ENCODE measurements around the gene PBXIP1. TPM values are rescaled to one million over a fixed set of nuclear protein-coding genes. Genes with fewer than 3 reads are reported as not detected.

PBXIP1 gene
- total RNA-seq, 4 donors from 2014 or later = 11.1 to 51.1 (median 29.3) TPM

DNA sequence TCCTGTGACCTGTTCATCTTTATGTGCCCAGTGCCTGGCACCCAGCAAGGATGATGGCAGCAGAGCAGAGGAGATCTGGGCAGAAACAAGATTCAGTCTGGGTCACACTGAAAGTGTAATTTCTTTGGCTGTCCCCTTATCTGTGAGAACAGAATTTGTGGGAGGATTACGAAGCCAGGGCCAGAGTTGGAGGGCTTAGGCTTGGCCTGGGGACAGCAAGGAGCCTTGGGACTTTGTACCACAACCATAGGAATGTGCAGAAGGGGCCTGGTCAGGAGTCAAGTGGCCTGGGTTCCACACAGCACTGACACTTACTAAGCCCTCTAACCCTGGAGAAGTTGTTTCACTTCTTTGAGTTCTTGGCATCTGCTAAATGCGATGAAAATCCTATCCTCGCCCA is 32.2 kb downstream of the PBXIP1 start:
- H3K36me3 ChIP-seq = peaks cover 19 to 100% (median 29%) of the 10 kb centered on the region in 3 donors
- no peaks in the 10 kb centered on the region for H3K4me1 ChIP-seq
- TF ChIP-seq, protein P1, sequence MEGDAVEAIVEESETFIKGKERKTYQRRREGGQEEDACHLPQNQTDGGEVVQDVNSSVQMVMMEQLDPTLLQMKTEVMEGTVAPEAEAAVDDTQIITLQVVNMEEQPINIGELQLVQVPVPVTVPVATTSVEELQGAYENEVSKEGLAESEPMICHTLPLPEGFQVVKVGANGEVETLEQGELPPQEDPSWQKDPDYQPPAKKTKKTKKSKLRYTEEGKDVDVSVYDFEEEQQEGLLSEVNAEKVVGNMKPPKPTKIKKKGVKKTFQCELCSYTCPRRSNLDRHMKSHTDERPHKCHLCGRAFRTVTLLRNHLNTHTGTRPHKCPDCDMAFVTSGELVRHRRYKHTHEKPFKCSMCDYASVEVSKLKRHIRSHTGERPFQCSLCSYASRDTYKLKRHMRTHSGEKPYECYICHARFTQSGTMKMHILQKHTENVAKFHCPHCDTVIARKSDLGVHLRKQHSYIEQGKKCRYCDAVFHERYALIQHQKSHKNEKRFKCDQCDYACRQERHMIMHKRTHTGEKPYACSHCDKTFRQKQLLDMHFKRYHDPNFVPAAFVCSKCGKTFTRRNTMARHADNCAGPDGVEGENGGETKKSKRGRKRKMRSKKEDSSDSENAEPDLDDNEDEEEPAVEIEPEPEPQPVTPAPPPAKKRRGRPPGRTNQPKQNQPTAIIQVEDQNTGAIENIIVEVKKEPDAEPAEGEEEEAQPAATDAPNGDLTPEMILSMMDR (IDR thresholded peaks at IDR 0.05) = no peak
- TF ChIP-seq POLR2A (IDR thresholded peaks at IDR 0.05) = no peak
- no peak for DNase-seq
- no peak overlapping the region for H3K27ac ChIP-seq
- intact Hi-C loops (cut with DNase I) = no loop called here
- H3K27me3 ChIP-seq = no peaks in the 10 kb centered on the region
- H3K9me3 ChIP-seq = no peaks in the 10 kb centered on the region
- WGBS, 2 donors = 77 to 100% methylated on average over 2 to 3 of the region's 3 CpGs
- no peak overlapping the region for H3K4me3 ChIP-seq

DNA sequence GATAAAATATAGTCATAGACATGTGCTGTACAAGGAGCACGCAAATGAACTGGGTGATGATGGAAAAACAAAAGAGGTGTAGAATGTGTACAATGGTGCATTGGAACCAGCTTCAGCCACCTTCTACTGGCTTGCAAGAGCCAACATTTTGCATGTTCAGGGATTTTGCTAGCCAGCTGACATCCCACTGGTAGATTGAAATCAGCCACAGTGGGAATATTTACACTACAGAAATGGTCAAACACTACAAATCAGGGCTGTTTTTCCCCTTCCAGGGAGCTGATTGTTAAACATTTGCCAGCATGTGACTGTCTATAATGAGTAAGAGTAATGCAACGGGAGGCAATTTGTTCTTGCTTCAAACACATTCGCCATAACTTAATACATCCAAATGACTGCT is 42.6 kb downstream of the PBXIP1 start:
- Histone ChIP-seq H3K27me3 (no peaks in the 10 kb centered on the region), H3K9me3 (no peaks in the 10 kb centered on the region), H3K4me1 (peaks cover 4 to 40% (median 16%) of the 10 kb centered on the region in 3 donors), H3K36me3 (no peaks in the 10 kb centered on the region), H3K4me3 (no peak overlapping the region), H3K27ac (no peak overlapping the region)
- intact Hi-C loops (cut with DNase I) = no loop called here
- TF ChIP-seq, protein P1 (IDR thresholded peaks at IDR 0.05) = no peak
- TF ChIP-seq POLR2A (IDR thresholded peaks at IDR 0.05) = no peak
- DNase-seq = no peak
- 91 to 96% methylated on average over 3 of the region's 3 CpGs for WGBS, 2 donors

DNA sequence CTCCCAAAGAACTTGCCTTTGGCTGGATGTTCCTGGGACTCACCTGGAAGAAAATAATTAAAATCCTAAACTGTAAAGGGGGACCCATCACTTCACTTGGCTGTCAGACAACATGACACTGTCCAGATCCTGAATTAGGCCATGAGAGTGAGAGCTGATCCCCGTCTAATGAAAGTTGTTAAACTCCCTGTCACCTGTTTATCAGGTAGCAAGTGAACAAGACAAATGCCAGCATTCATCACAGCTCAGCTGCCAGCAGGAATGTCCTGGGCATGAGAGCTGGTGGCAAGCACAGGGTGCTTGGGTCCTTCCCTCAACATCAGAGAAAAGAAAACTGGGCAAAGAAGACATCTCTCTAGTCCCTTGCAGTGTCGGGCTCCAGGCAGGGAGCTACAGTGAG is 43.1 kb downstream of the PBXIP1 start:
- intact Hi-C loops (cut with DNase I) = no loop called here
- WGBS, 2 donors = 64 to 79% methylated on average over 2 of the region's 2 CpGs
- DNase-seq = no peak

DNA sequence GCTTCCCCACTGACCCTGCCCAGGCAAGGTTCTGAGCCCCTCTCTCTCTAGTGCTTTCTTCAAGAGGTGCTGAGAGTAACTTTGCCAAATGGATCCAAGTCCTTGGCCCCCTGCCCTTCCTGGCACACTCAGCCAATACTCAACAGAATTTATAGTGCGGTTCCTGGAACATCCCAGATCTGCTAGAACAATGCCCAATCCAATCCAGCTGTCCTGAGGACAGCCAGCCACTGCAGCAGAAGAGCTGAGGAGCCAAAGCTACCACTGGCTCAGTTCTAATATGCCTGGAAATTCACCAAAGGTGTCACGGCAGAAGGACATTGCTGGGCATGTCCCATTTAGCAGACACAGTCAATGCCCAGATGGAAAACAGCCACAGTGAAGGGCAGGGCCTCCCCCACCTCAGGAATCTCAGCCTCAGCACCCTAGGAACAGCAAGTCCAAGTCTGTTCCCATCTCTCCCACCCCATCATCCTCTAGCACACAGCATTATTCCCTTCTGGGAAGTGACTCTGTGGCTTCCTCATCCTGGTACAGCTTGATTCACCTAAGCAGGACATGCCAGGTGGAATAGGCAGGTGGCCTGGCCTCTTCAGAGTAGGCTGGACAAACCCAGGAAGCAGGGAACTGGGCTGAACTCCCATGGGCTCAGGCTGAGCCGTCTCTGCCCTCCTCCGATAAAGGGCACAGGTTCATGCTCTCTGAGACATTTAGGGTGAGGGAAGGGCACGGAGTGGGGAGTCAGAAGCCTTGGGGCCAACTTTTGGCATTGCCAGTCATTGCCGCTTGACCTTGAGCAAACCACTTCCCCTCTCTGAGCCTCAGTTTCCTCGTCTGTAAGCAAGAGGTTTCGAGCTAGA is 44.0 kb downstream of the PBXIP1 start:
- H3K36me3 ChIP-seq = no peaks in the 10 kb centered on the region
- WGBS, 2 donors = 71 to 79% methylated on average over 3 to 6 of the region's 8 CpGs
- H3K9me3 ChIP-seq = no peaks in the 10 kb centered on the region
- TF ChIP-seq, protein P1 (IDR thresholded peaks at IDR 0.05) = no peak
- TF ChIP-seq POLR2A (IDR thresholded peaks at IDR 0.05) = no peak
- intact Hi-C loops (cut with DNase I) = no loop called here
- no peak overlapping the region for H3K4me3 ChIP-seq
- no peaks in the 10 kb centered on the region for H3K27me3 ChIP-seq
- no peak for DNase-seq
- peak overlapping the region in 3 of 4 donors; percentile 54 to 79 (median 54) for H3K27ac ChIP-seq
- H3K4me1 ChIP-seq = peaks cover 4 to 41% (median 16%) of the 10 kb centered on the region in 3 donors

More for the DNA sequence above, 43.1 kb downstream of the PBXIP1 start:
- Histone ChIP-seq H3K27me3 (no peaks in the 10 kb centered on the region), H3K36me3 (no peaks in the 10 kb centered on the region), H3K4me3 (no peak overlapping the region), H3K9me3 (no peaks in the 10 kb centered on the region), H3K4me1 (peaks cover 4 to 41% (median 16%) of the 10 kb centered on the region in 3 donors), H3K27ac (no peak overlapping the region)
- no peak for TF ChIP-seq POLR2A (IDR thresholded peaks at IDR 0.05)
- TF ChIP-seq, protein P1 (IDR thresholded peaks at IDR 0.05) = no peak

DNA sequence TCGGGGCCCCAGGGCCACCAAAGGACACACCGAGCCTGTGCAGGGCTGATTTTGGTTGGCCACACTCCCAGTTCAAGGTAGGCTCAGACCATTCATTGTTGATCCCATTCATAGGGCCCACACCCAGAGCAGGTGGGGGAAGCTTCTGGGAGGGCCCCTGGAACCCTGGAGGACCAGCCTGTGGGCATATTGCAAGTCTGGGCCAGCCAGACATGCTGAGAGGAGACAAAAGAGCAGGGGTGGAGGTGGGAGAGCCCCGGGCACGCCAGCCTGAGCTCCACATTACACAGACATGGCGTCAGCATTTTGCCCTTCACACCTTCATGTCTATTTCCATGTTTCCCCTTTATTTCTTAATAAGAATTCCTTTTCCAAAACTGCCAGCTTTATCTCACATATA is 45.0 kb downstream of the PBXIP1 start:
- DNase-seq = no peak
- H3K27ac ChIP-seq = peak overlapping the region; percentile 44 to 79 (median 54)
- 36 to 53% methylated on average over 3 to 5 of the region's 5 CpGs for WGBS, 2 donors
- no peaks in the 10 kb centered on the region for H3K27me3 ChIP-seq
- intact Hi-C loops (cut with DNase I) = no loop called here
- no peaks in the 10 kb centered on the region for H3K36me3 ChIP-seq
- TF ChIP-seq, protein P1 (IDR thresholded peaks at IDR 0.05) = no peak
- TF ChIP-seq POLR2A (IDR thresholded peaks at IDR 0.05) = no peak
- H3K4me3 ChIP-seq = no peak overlapping the region
- peaks cover 4 to 41% (median 16%) of the 10 kb centered on the region in 3 donors for H3K4me1 ChIP-seq
- H3K9me3 ChIP-seq = no peaks in the 10 kb centered on the region
